K562 (cell line): ENCODE measurements around the gene ARMH3. TPM values are rescaled to one million over a fixed set of nuclear protein-coding genes. Genes with fewer than 3 reads are reported as not detected.

ENCODE experiments used
- CHCHD3 ChIP-seq: fragments of 250-450 bp; sonication (Bioruptor Pico); IDR thresholded peaks from 2 replicates; pipeline ENCODE4 v2.1.2; 2022; ENCODE audit warnings: mild to moderate bottlenecking
- DPF2 ChIP-seq: fragments of 450-650 bp; IDR thresholded peaks from 2 replicates; pipeline ENCODE4 v1.6.1; 2016
- FIP1L1 ChIP-seq: fragments of 200-400 bp; formaldehyde crosslinking; IDR thresholded peaks from 2 replicates; pipeline ENCODE4 v1.6.1; 2018; ENCODE audit warnings: mild to moderate bottlenecking, low read depth, low read length; ENCODE audit not compliant: poor library complexity, severe bottlenecking
- HBP1 ChIP-seq: fragments of 450-650 bp; formaldehyde crosslinking; IDR thresholded peaks from 2 replicates; pipeline ENCODE4 v1.4.0; 2022; ENCODE audit warnings: missing genetic modification characterization
- MED1 ChIP-seq: sonication (generic); formaldehyde crosslinking; IDR thresholded peaks from 2 replicates; pipeline ENCODE4 v1.8.1; 2023; ENCODE audit warnings: missing genetic modification reagents, borderline replicate concordance
- MNT ChIP-seq, 2 experiments: fragments of 450-650 bp; conservative IDR thresholded peaks; 2 replicates each; pipeline ENCODE4 v1.6.1; 2017; ENCODE audit warnings: mild to moderate bottlenecking in 2 of 2, moderate library complexity in 2 of 2
- MTA3 ChIP-seq: fragments of 450-650 bp; formaldehyde crosslinking; IDR thresholded peaks from 2 replicates; pipeline ENCODE4 v1.6.1; 2017; ENCODE audit warnings: mild to moderate bottlenecking, borderline replicate concordance
- NFRKB ChIP-seq: fragments of 450-650 bp; IDR thresholded peaks from 2 replicates; pipeline ENCODE4 v1.6.1; 2016; ENCODE audit warnings: low read depth
- PATZ1 ChIP-seq: fragments of 250-450 bp; sonication (Bioruptor Pico); IDR thresholded peaks from 2 replicates; pipeline ENCODE4 v1.5.0; 2020; ENCODE audit warnings: mild to moderate bottlenecking, borderline replicate concordance
- PPARD ChIP-seq: fragments of 250-450 bp; sonication (Bioruptor Pico); IDR thresholded peaks from 2 replicates; pipeline ENCODE4 v1.8.0; 2022; ENCODE audit warnings: inconsistent platforms, mild to moderate bottlenecking, moderate library complexity
- WHSC1 ChIP-seq: IDR thresholded peaks from one replicate; pipeline ENCODE4 v1.6.1; 2012; ENCODE audit warnings: low read length, control low read depth, inconsistent platforms
- ZBTB1 ChIP-seq: sonication (generic); formaldehyde crosslinking; IDR thresholded peaks from 2 replicates; pipeline ENCODE4 v1.8.1; 2023; ENCODE audit warnings: missing genetic modification reagents, low read depth, mild to moderate bottlenecking, borderline replicate concordance
- ZBTB26 ChIP-seq: fragments of 450-650 bp; formaldehyde crosslinking; IDR thresholded peaks from 2 replicates; pipeline ENCODE4 v1.4.0; 2022; ENCODE audit warnings: missing genetic modification characterization
- ZNF124 ChIP-seq: sonication (generic); formaldehyde crosslinking; IDR thresholded peaks from 2 replicates; pipeline ENCODE4 v1.8.1; 2022; ENCODE audit warnings: missing genetic modification reagents
- ZNF444 ChIP-seq: fragments of 250-450 bp; sonication (Bioruptor Pico); IDR thresholded peaks from 2 replicates; pipeline ENCODE4 v1.4.0; 2020; ENCODE audit warnings: mild to moderate bottlenecking, moderate library complexity
- ZNF518B ChIP-seq: fragments of 250-450 bp; sonication (Bioruptor Pico); IDR thresholded peaks from 2 replicates; pipeline ENCODE4 v1.5.0; 2021; ENCODE audit warnings: mild to moderate bottlenecking, moderate library complexity
- polyA plus RNA-seq, 8 experiments: library from polyadenylated mRNA; depleted of rRNA in 4 of 8; stranded (reverse) in 5 of 8; unstranded in 3 of 8; fragments of >200 nt; fragmentation: Nextera tagmentation in 2 of 8; fragmentation: Illumina TruSeq in 1 of 8; extraction: Ambion mirVana in 2 of 8; extraction: Trizol in 1 of 8; gene quantifications; 2 replicates each; pipeline versions ENCODE4 v1.2.1 to v1.2.3, GENCODE V29; 2011 to 2014; ENCODE audit warnings: inconsistent platforms in 1 of 8, missing spikeins in 1 of 8
- total RNA-seq, 7 experiments: library from RNA; depleted of rRNA in 6 of 7; stranded (reverse); fragments of >200 nt in 6 of 7; fragmentation: Illumina TruSeq in 2 of 7; extraction: Trizol in 2 of 7; gene quantifications; 2 replicates each; pipeline versions ENCODE4 v1.2.1 to v1.2.3, GENCODE V29; 2011 to 2021; ENCODE audit warnings: low replicate concordance in 1 of 7

ARMH3 gene
- total and polyA plus RNA-seq, 9 of the 15 experiments (the other 6 are each of a cell fraction or from before 2014, with no cell fraction given): 0.29 to 0.73 TPM; not detected in 7

GRCh38 chr10:101818872-101819633, 236.9 kb downstream of the ARMH3 start (continued):
- TF ChIP-seq ZBTB26 (CRISPR knock-in tag) (no peak), MNT (conservative IDR thresholded peaks at IDR 0.05) (0 out of 4 replicates have a peak, but pooled peaks have one; percentile 5 to 10), PPARD (CRISPR knock-in tag) (no peak), ZNF518B (CRISPR knock-in tag) (no peak), HBP1 (no peak), ZBTB1 (CRISPR knock-in tag) (no peak), ZNF124 (CRISPR knock-in tag) (no peak), PATZ1 (no peak), FIP1L1 (no peak), ZNF444 (CRISPR knock-in tag) (no peak), CHCHD3 (no peak), MTA3 (no peak), MED1 (no peak), NFRKB (peak; percentile 57; the same call in 1 of the 2 replicates), DPF2 (no peak), WHSC1 (no peak)
